ENCODE data around the gene ACP3. TPM values are rescaled to one million over a fixed set of nuclear protein-coding genes. Genes with fewer than 3 reads are reported as not detected.
A peak's percentile ranks its signal among the peaks of the same experiment; 100 is the strongest.

Gene ACP3
- total RNA-seq, 1 donor from 2014 or later: not detected

- Histone ChIP-seq H3K4me2 (ENCODE audit: low read length) (no peak overlapping the region), H3K9ac (ENCODE audit: low read length) (no peak overlapping the region), H3K79me2 (ENCODE audit: insufficient read depth, low read length) (no peaks in the 10 kb centered on the region), H3K4me1 (ENCODE audit: insufficient read depth, low read length) (peaks cover 12% of the 10 kb centered on the region), H2AFZ (ENCODE audit: low read depth, low read length) (no peak overlapping the region), H4K20me1 (ENCODE audit: insufficient read depth, low read length) (no peaks in the 10 kb centered on the region), H3K27me3 (ENCODE audit: insufficient read depth, low read length) (no peaks in the 10 kb centered on the region), H3K27ac (ENCODE audit: low read depth, low read length) (no peak overlapping the region), H3K36me3 (ENCODE audit: insufficient read depth, low read length) (no peaks in the 10 kb centered on the region), H3K4me3 (ENCODE audit: insufficient read depth, low read depth, low read length) (no peak overlapping the region), H3K9me3 (ENCODE audit: insufficient read depth, low read depth, low read length) (no peaks in the 10 kb centered on the region)
- DNase-seq (ENCODE audit: low read depth) (peak; percentile 43), FAIRE-seq (no peak)
- Mint-ChIP-seq H3K9me3 (ENCODE audit: unreplicated experiment) (peaks cover 6% of the 10 kb centered on the region), H3K36me3 (ENCODE audit: low read depth, unreplicated experiment) (no peaks in the 10 kb centered on the region), H3K27ac (ENCODE audit: unreplicated experiment) (no peak overlapping the region), H3K27me3 (ENCODE audit: low read depth, unreplicated experiment) (peaks cover 3% of the 10 kb centered on the region), H3K4me3 (ENCODE audit: unreplicated experiment) (no peak overlapping the region), H3K4me1 (ENCODE audit: low read depth, unreplicated experiment) (peaks cover 4% of the 10 kb centered on the region)
- TF ChIP-seq, protein P1, sequence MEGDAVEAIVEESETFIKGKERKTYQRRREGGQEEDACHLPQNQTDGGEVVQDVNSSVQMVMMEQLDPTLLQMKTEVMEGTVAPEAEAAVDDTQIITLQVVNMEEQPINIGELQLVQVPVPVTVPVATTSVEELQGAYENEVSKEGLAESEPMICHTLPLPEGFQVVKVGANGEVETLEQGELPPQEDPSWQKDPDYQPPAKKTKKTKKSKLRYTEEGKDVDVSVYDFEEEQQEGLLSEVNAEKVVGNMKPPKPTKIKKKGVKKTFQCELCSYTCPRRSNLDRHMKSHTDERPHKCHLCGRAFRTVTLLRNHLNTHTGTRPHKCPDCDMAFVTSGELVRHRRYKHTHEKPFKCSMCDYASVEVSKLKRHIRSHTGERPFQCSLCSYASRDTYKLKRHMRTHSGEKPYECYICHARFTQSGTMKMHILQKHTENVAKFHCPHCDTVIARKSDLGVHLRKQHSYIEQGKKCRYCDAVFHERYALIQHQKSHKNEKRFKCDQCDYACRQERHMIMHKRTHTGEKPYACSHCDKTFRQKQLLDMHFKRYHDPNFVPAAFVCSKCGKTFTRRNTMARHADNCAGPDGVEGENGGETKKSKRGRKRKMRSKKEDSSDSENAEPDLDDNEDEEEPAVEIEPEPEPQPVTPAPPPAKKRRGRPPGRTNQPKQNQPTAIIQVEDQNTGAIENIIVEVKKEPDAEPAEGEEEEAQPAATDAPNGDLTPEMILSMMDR (IDR thresholded peaks at IDR 0.05; ENCODE audit: insufficient read depth, low read depth, low read length): no peak
- TF ChIP-seq EZH2 (IDR thresholded peaks at IDR 0.05; ENCODE audit: insufficient read depth, low read length): no peak
Observed at GRCh38 chr3:132318451-132318850, 1.2 kb downstream of the ACP3 start.

DNA sequence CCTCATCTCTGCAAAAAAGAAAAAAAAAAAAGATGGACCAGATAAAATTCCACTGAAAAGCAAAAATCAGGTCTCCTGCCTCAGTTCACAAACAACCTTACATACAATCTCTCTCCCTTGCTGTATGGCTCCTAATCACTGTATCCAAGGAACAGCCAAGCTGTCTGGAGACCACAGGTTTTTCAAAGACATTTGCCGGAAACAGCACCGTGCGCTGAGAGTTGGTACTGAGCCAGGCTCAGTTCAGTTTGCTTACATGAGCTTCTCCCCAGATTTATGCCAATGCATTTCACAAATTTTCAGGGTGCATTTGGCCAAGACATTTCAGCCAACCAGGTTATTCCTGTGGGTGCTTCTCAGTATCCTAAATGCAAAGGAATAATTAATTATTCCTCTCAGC, 4.1 kb downstream of the ACP3 start:
- DNase-seq (ENCODE audit: low read depth) (no peak), FAIRE-seq (no peak)
- H3K79me2 ChIP-seq (ENCODE audit: insufficient read depth, low read length): no peaks in the 10 kb centered on the region
- no peak overlapping the region for H3K9ac ChIP-seq (ENCODE audit: low read length)
- Mint-ChIP-seq H3K4me3 (ENCODE audit: unreplicated experiment) (no peak overlapping the region), H3K27ac (ENCODE audit: unreplicated experiment) (no peak overlapping the region), H3K27me3 (ENCODE audit: low read depth, unreplicated experiment) (peaks cover 3% of the 10 kb centered on the region), H3K36me3 (ENCODE audit: low read depth, unreplicated experiment) (no peaks in the 10 kb centered on the region), H3K4me1 (ENCODE audit: low read depth, unreplicated experiment) (peaks cover 4% of the 10 kb centered on the region), H3K9me3 (ENCODE audit: unreplicated experiment) (peaks cover 2% of the 10 kb centered on the region)
- no peak overlapping the region for H3K4me2 ChIP-seq (ENCODE audit: low read length)
- H2AFZ ChIP-seq (ENCODE audit: low read depth, low read length): no peak overlapping the region
- no peaks in the 10 kb centered on the region for H3K36me3 ChIP-seq (ENCODE audit: insufficient read depth, low read length)
- H3K4me3 ChIP-seq (ENCODE audit: insufficient read depth, low read depth, low read length): no peak overlapping the region
- TF ChIP-seq, protein P1 (IDR thresholded peaks at IDR 0.05; ENCODE audit: insufficient read depth, low read depth, low read length): no peak
- no peak for TF ChIP-seq EZH2 (IDR thresholded peaks at IDR 0.05; ENCODE audit: insufficient read depth, low read length)
- H3K27ac ChIP-seq (ENCODE audit: low read depth, low read length): no peak overlapping the region
- H3K9me3 ChIP-seq (ENCODE audit: insufficient read depth, low read depth, low read length): no peaks in the 10 kb centered on the region
- no peaks in the 10 kb centered on the region for H3K27me3 ChIP-seq (ENCODE audit: insufficient read depth, low read length)
- peaks cover 12% of the 10 kb centered on the region for H3K4me1 ChIP-seq (ENCODE audit: insufficient read depth, low read length)
- no peaks in the 10 kb centered on the region for H4K20me1 ChIP-seq (ENCODE audit: insufficient read depth, low read length)

- Histone ChIP-seq H3K4me1 (ENCODE audit: insufficient read depth, low read length) (no peaks in the 10 kb centered on the region), H4K20me1 (ENCODE audit: insufficient read depth, low read length) (no peaks in the 10 kb centered on the region), H3K79me2 (ENCODE audit: insufficient read depth, low read length) (no peaks in the 10 kb centered on the region), H3K9me3 (ENCODE audit: insufficient read depth, low read depth, low read length) (no peaks in the 10 kb centered on the region), H3K27ac (ENCODE audit: low read depth, low read length) (no peak overlapping the region), H3K36me3 (ENCODE audit: insufficient read depth, low read length) (no peaks in the 10 kb centered on the region), H3K4me2 (ENCODE audit: low read length) (no peak overlapping the region), H3K27me3 (ENCODE audit: insufficient read depth, low read length) (no peaks in the 10 kb centered on the region), H2AFZ (ENCODE audit: low read depth, low read length) (no peak overlapping the region), H3K9ac (ENCODE audit: low read length) (no peak overlapping the region), H3K4me3 (ENCODE audit: insufficient read depth, low read depth, low read length) (no peak overlapping the region)
- Mint-ChIP-seq H3K9me3 (ENCODE audit: unreplicated experiment) (peaks cover 2% of the 10 kb centered on the region), H3K27me3 (ENCODE audit: low read depth, unreplicated experiment) (peaks cover 8% of the 10 kb centered on the region), H3K4me1 (ENCODE audit: low read depth, unreplicated experiment) (no peaks in the 10 kb centered on the region), H3K36me3 (ENCODE audit: low read depth, unreplicated experiment) (no peaks in the 10 kb centered on the region), H3K27ac (ENCODE audit: unreplicated experiment) (no peak overlapping the region), H3K4me3 (ENCODE audit: unreplicated experiment) (no peak overlapping the region)
- DNase-seq (ENCODE audit: low read depth): no peak
- no peak for TF ChIP-seq EZH2 (IDR thresholded peaks at IDR 0.05; ENCODE audit: insufficient read depth, low read length)
- TF ChIP-seq, protein P1 (IDR thresholded peaks at IDR 0.05; ENCODE audit: insufficient read depth, low read depth, low read length): no peak
- no peak for FAIRE-seq
Observed at GRCh38 chr3:132325103-132325606, 7.9 kb downstream of the ACP3 start.
